Colonic mucosa (tissue), 4 donors: Measurements from ENCODE around the gene RFX8. TPM values are rescaled to one million over a fixed set of nuclear protein-coding genes. Genes with fewer than 3 reads are reported as not detected.

Experiments
- DNase-seq: peaks from one replicate; pipeline ENCODE4 v3.0.0-alpha.2; 2020
- H3K27ac ChIP-seq: fragments of 200-600 bp; one replicate; pipeline ENCODE4 v1.8.0; 2021
- H3K27me3 ChIP-seq: fragments of 200-600 bp; one replicate; pipeline ENCODE4 v1.8.0; 2021
- H3K36me3 ChIP-seq: fragments of 200-600 bp; one replicate; pipeline ENCODE4 v1.8.0; 2021
- H3K4me1 ChIP-seq: fragments of 200-600 bp; one replicate; pipeline ENCODE4 v1.8.0; 2021; ENCODE audit warnings: mild to moderate bottlenecking
- H3K4me3 ChIP-seq: fragments of 200-600 bp; one replicate; pipeline ENCODE4 v1.8.0; 2021
- H3K9ac ChIP-seq, 2 donors: one replicate each; pipeline ENCODE4 v1.7.0; 2013; ENCODE audit warnings: control low read depth in 2 of 2, low read depth in 2 of 2, low read length in 2 of 2
- H3K9me3 ChIP-seq: fragments of 200-600 bp; one replicate; pipeline ENCODE4 v1.8.0; 2021
- intact Hi-C: fragments of 100-400 bp; cut with DNase I; formaldehyde crosslinking; loops from one replicate; pipeline ENCODE4 v1.14.1; 2022
- total RNA-seq, 2 donors: library from RNA; stranded (reverse); fragmentation: NEBNext Ultra II Directional in 1 of 2; extraction: Animal tissue kit (Norgen Biotek cat#: 25700) in 1 of 2; gene quantifications; one replicate each; pipeline ENCODE4 v1.2.1, GENCODE V29; 2021
- TF ChIP-seq, protein P1 (sequence below): fragments of 200-600 bp; IDR thresholded peaks from one replicate; pipeline ENCODE4 v1.8.0; 2022; ENCODE audit warnings: antibody characterized with exemption, mild to moderate bottlenecking
- donor health status: healthy.
- donor health status: DM: no; HTN: no; CAD: no.
- donor health status: DM: no; HTN: no; CAD: no.

The RFX8 gene
- total RNA-seq, 2 donors from 2014 or later, result not detected

DNA sequence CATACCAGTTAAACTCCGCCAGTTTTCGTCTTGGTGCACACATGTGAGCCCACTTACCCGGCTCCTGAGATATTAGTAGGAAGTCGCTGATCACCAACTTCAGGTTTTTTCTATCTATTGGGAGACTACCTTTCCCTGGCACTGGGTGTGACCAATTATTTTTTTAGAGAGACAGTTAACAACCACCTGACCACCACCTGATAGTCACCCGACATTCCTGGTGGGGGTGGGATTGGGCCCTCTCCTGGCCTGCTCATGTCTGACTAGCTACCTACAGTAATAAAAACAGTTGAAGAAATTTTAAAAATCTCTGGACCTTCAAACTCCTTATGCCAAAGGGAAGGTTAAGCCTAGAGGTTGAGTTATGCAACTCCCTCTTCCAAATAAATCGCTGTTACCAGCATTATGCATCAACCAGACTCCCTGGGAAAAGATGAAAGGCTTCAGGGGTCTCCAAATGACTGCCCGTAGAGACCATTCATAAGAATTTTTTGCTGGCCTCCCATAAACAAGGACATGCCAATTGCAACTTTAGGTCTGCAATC is 115.4 kb downstream of the RFX8 start:
- intact Hi-C loops, result no loop called here
- TF ChIP-seq, protein P1, sequence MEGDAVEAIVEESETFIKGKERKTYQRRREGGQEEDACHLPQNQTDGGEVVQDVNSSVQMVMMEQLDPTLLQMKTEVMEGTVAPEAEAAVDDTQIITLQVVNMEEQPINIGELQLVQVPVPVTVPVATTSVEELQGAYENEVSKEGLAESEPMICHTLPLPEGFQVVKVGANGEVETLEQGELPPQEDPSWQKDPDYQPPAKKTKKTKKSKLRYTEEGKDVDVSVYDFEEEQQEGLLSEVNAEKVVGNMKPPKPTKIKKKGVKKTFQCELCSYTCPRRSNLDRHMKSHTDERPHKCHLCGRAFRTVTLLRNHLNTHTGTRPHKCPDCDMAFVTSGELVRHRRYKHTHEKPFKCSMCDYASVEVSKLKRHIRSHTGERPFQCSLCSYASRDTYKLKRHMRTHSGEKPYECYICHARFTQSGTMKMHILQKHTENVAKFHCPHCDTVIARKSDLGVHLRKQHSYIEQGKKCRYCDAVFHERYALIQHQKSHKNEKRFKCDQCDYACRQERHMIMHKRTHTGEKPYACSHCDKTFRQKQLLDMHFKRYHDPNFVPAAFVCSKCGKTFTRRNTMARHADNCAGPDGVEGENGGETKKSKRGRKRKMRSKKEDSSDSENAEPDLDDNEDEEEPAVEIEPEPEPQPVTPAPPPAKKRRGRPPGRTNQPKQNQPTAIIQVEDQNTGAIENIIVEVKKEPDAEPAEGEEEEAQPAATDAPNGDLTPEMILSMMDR, result no peak
- DNase-seq, result no peak
- Histone ChIP-seq H3K4me1 (no peaks in the 10 kb centered on the region), H3K27ac (no peak overlapping the region), H3K27me3 (no peaks in the 10 kb centered on the region), H3K36me3 (no peaks in the 10 kb centered on the region), H3K9me3 (no peaks in the 10 kb centered on the region), H3K4me3 (no peak overlapping the region), H3K9ac (no peak overlapping the region)

DNA sequence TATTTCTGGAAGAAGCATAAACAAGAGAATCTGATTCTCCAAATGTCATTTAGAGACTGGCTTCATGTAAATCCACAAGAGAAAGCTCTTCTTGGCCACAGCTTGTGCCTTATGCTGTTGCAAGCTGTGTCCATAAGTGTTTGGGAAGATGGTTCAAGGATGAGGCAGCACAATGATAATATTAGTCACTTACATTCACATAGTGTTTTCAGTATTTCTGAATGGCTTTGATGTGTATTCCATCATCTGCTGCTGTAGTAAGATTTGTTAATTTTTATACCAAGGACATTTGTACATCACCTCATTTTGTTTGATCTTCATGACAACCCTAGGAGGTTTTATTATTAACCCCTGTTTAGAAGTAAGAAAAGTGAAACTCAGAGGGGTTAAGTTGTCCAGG is 117.5 kb downstream of the RFX8 start:
- Histone ChIP-seq H3K36me3 (no peaks in the 10 kb centered on the region), H3K9ac (no peak overlapping the region), H3K27me3 (no peaks in the 10 kb centered on the region), H3K9me3 (no peaks in the 10 kb centered on the region), H3K4me1 (no peaks in the 10 kb centered on the region), H3K27ac (no peak overlapping the region), H3K4me3 (no peak overlapping the region)
- no peak for DNase-seq
- TF ChIP-seq, protein P1, result no peak
- intact Hi-C loops, result no loop called here

DNA sequence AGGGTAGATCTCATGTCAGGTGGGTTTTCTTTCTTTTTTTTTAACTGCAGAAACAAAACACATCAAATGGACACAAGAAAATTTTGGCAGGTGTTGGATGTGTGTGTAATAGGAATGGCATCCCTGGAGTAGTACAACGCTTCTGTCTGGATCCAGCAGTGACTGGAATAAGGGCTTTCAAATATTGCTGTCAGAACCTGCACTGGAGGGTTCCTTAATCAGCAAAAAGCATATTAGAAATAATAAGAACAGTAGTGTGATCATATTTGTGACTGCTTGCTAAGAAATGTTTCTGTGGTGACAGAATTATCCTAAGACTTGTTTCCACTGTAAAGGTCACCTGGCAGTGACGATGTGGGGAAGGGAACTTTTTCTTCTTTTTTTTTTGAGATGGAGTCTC is 118.4 kb downstream of the RFX8 start:
- Histone ChIP-seq H3K27ac (no peak overlapping the region), H3K9ac (no peak overlapping the region), H3K9me3 (no peaks in the 10 kb centered on the region), H3K36me3 (no peaks in the 10 kb centered on the region), H3K4me1 (no peaks in the 10 kb centered on the region), H3K4me3 (no peak overlapping the region), H3K27me3 (no peaks in the 10 kb centered on the region)
- no peak for DNase-seq
- intact Hi-C loops, result no loop called here
- TF ChIP-seq, protein P1, result no peak

DNA sequence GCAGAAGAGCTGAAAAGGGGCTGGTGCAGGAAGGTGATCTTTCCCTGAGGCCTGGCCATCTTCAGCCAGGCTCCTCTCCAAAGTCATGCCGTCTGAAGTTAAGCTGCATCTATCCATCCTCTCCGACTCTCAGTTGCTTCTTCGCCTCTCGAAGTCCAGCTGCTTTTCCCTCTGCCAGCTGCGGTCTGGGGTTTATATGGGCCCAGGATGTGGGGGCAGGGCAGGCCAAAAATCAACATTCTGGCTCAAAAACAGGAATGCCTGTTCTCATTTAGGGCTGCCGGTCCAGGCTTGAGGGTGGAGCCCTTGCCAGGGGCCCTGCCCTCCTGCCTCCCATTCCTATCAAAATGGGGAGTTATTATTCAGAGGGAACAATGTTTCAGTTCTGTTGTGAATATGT is 118.9 kb downstream of the RFX8 start:
- H3K36me3 ChIP-seq, result no peaks in the 10 kb centered on the region
- TF ChIP-seq, protein P1, result no peak
- no peak overlapping the region for H3K9ac ChIP-seq
- H3K4me3 ChIP-seq, result no peak overlapping the region
- no peaks in the 10 kb centered on the region for H3K4me1 ChIP-seq
- intact Hi-C loops, result no loop called here
- no peaks in the 10 kb centered on the region for H3K27me3 ChIP-seq
- H3K9me3 ChIP-seq, result no peaks in the 10 kb centered on the region
- no peak overlapping the region for H3K27ac ChIP-seq
- no peak for DNase-seq

DNA sequence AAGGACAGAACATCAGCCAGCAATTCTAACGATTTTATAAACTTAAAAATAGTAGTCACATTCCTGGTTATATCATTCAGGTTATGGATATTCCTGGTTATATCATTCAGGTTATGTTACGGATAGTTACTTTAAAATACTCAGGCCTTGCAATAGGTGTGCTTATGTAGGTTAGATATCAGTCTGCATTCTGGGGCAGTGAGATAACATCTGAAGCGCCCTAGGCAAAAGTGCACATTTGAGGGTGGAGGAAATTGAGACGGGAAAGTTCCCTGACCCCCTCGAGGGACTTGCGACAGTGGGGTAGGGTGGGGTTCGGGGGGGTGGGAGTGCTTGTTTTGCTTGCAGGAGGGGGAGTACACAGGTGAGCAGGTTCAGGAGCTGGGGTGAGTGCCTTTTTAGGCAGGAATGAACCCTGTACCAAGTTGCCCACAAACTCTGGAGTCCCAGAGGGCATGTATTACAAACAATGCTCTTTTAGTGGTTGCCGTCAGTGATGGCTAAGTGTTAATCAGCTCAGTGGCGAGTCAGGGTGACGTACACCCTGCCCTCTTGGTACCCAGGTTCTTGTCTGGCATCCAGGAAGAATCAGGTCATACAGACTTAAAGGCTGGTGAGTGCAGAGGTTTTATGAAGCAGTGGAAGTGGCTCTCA is 119.4 kb downstream of the RFX8 start:
- intact Hi-C loops, result no loop called here
- no peaks in the 10 kb centered on the region for H3K4me1 ChIP-seq
- H3K27ac ChIP-seq, result no peak overlapping the region
- no peaks in the 10 kb centered on the region for H3K36me3 ChIP-seq
- no peak overlapping the region for H3K4me3 ChIP-seq
- TF ChIP-seq, protein P1, result no peak
- no peaks in the 10 kb centered on the region for H3K9me3 ChIP-seq
- H3K9ac ChIP-seq, result no peak overlapping the region
- no peaks in the 10 kb centered on the region for H3K27me3 ChIP-seq
- no peak for DNase-seq
